Panc1 (cell line): Measurements from ENCODE around the gene UGT1A6. TPM values are rescaled to one million over a fixed set of nuclear protein-coding genes. Genes with fewer than 3 reads are reported as not detected.

Experiments
- ATAC-seq: fragments of 200-7000 bp; cut with Tn5 transposase; 2 replicates; pipeline ENCODE4 v1.9.1; 2020; ENCODE audit warnings: mild to moderate bottlenecking, moderate library complexity
- BruUV-seq: library from RNA; stranded (reverse); fragments of 400-500 nt; replicated peaks from 2 replicates; lab custom pipeline; 2021; lab: Mats Ljungman, UMichigan
- CTCF ChIA-PET: fragments of 300-600 bp; sonication (Branson Sonifier 250); formaldehyde crosslinking; loops from one replicate; lab custom pipeline; 2022; ENCODE audit warnings: antibody characterized with exemption; lab: Charles Lee
- POLR2A ChIA-PET: fragments of 300-600 bp; sonication (Branson Sonifier 250); formaldehyde crosslinking; loops from one replicate; lab custom pipeline; 2022; ENCODE audit warnings: antibody characterized with exemption; lab: Charles Lee
- DNase-seq: peaks from one replicate; pipeline ENCODE4 v3.0.0-alpha.2; 2010; ENCODE audit warnings: low read depth, low spot score
- H3K27ac ChIP-seq: 2 replicates; pipeline ENCODE4 v1.5.1; 2011; ENCODE audit warnings: mild to moderate bottlenecking, low read length, inconsistent platforms
- H3K27me3 ChIP-seq: fragments of 200-500 bp; sonication (Bioruptor generic); 2 replicates; pipeline ENCODE4 v1.6.0; 2014; ENCODE audit warnings: low read length, inconsistent platforms; ENCODE audit not compliant: control insufficient read depth, insufficient read depth
- H3K36me3 ChIP-seq: fragments of 200-500 bp; sonication (Bioruptor generic); 2 replicates; pipeline ENCODE4 v1.5.1; 2014; ENCODE audit warnings: inconsistent platforms, mild to moderate bottlenecking, low read length, moderate library complexity; ENCODE audit not compliant: control insufficient read depth, insufficient read depth
- H3K4me1 ChIP-seq: 2 replicates; pipeline ENCODE4 v1.5.1; 2011; ENCODE audit warnings: inconsistent platforms, mild to moderate bottlenecking, low read length, moderate library complexity; ENCODE audit not compliant: control insufficient read depth, insufficient read depth
- H3K4me3 ChIP-seq, 2 experiments: 2 replicates each; pipeline ENCODE4 v1.5.1; 2011 to 2012; ENCODE audit warnings: low read depth in 2 of 2, low read length in 2 of 2, mild to moderate bottlenecking in 2 of 2, inconsistent platforms in 1 of 2, moderate library complexity in 1 of 2
- H3K9me3 ChIP-seq: fragments of 200-500 bp; sonication (Bioruptor generic); 2 replicates; pipeline ENCODE4 v1.5.1; 2014; ENCODE audit warnings: low read depth, mild to moderate bottlenecking, inconsistent platforms, low read length, moderate library complexity; ENCODE audit not compliant: control insufficient read depth, insufficient read depth
- CTCF ChIP-seq: fragments of 450-650 bp; IDR thresholded peaks from 2 replicates; pipeline ENCODE4 v1.5.1; 2017; ENCODE audit warnings: mild to moderate bottlenecking
- POLR2AphosphoS5 ChIP-seq: IDR thresholded peaks from 2 replicates; pipeline ENCODE4 v1.6.1; 2012; ENCODE audit warnings: mild to moderate bottlenecking, low read depth, low read length, moderate library complexity
- REST ChIP-seq, 2 experiments: IDR thresholded peaks; 2 replicates each; pipeline ENCODE4 v1.6.1; 2011 to 2012; ENCODE audit warnings: low read depth in 2 of 2, control low read depth in 1 of 2, low read length in 1 of 2, mild to moderate bottlenecking in 1 of 2, moderate library complexity in 1 of 2; ENCODE audit not compliant: insufficient read depth in 1 of 2
- SIN3A ChIP-seq: IDR thresholded peaks from 2 replicates; pipeline ENCODE4 v1.6.1; 2012; ENCODE audit warnings: low read depth, mild to moderate bottlenecking, low read length, moderate library complexity, borderline replicate concordance; ENCODE audit not compliant: insufficient read depth
- TCF7L2 ChIP-seq: IDR thresholded peaks from 2 replicates; pipeline ENCODE4 v1.6.1; 2011; ENCODE audit warnings: mild to moderate bottlenecking, low read depth, low read length, inconsistent platforms
- in situ Hi-C: cut with HindIII; loops from 2 replicates; pipeline ENCODE4 v1.10.0; 2016; ENCODE audit warnings: low sequenced_read_pairs, low pct_unique_long_range_greater_than_20kb
- intact Hi-C: fragments of 100-400 bp; cut with micrococcal nuclease; formaldehyde crosslinking; loops from one replicate; pipeline ENCODE4 v1.10.0; 2022; ENCODE audit not compliant: unreplicated experiment
- total RNA-seq: library from RNA; stranded (reverse); gene quantifications from one replicate; pipeline ENCODE4 v1.2.1, GENCODE V29; 2021; ENCODE audit not compliant: unreplicated experiment

Gene UGT1A6
- total RNA-seq, 1 experiment from 2014 or later = not detected

- in situ Hi-C loops (no loop called here), intact Hi-C loops (no loop called here)
- ChIA-PET POLR2A (no interaction called here), CTCF (no interaction called here)
- no peak for DNase-seq
- Histone ChIP-seq H3K36me3 (no peaks in the 10 kb centered on the region), H3K27ac (no peak overlapping the region), H3K9me3 (no peaks in the 10 kb centered on the region), H3K4me3 (no peak overlapping the region), H3K4me1 (no peaks in the 10 kb centered on the region), H3K27me3 (no peaks in the 10 kb centered on the region)
- no TSS peak for BruUV-seq
- TF ChIP-seq SIN3A = no peak
- TF ChIP-seq TCF7L2 = no peak
- TF ChIP-seq POLR2AphosphoS5 = no peak
- TF ChIP-seq CTCF = no peak
- TF ChIP-seq REST (IDR thresholded peaks at IDR 0.05; ENCODE audit: insufficient read depth in 1 of 2, low read depth in 2 of 2, low read length in 1 of 2) = no peak
- no peak for ATAC-seq
Observed at GRCh38 chr2:233779722-233780121, 87.0 kb downstream of the UGT1A6 start.

DNA sequence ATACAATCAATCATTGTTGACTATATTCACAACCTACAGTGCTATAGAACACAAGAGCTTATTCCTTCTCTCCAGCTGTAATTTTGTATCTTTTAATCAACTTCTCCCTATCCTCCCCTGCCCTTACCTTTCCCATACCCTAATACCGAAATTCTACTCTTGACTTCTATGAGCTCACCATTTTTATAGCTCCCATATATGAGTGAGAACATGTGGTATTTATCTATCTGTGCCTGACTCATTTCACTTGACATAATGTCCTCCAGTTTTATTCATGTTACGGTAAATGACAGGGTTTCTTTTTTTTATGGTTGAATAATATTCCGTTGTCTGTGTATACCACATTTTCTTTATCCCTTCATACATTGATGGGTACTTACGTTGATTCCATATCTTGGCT, 88.1 kb downstream of the UGT1A6 start:
- TF ChIP-seq TCF7L2 = no peak
- no peak for TF ChIP-seq POLR2AphosphoS5
- TF ChIP-seq REST (IDR thresholded peaks at IDR 0.05; ENCODE audit: insufficient read depth in 1 of 2, low read depth in 2 of 2, low read length in 1 of 2) = no peak
- TF ChIP-seq CTCF = no peak
- no peak for TF ChIP-seq SIN3A
- H3K27ac ChIP-seq = no peak overlapping the region
- intact Hi-C loops (no loop called here), in situ Hi-C loops (no loop called here)
- no TSS peak for BruUV-seq
- no peaks in the 10 kb centered on the region for H3K9me3 ChIP-seq
- ChIA-PET CTCF (no interaction called here), POLR2A (no interaction called here)
- no peaks in the 10 kb centered on the region for H3K4me1 ChIP-seq
- ATAC-seq = no peak
- H3K27me3 ChIP-seq = no peaks in the 10 kb centered on the region
- H3K4me3 ChIP-seq = no peak overlapping the region
- no peak for DNase-seq
- H3K36me3 ChIP-seq = no peaks in the 10 kb centered on the region
